Heart left ventricle (tissue), 16 donors: Measurements from ENCODE around the gene ANGPTL7. TPM values are rescaled to one million over a fixed set of nuclear protein-coding genes. Genes with fewer than 3 reads are reported as not detected.

Experiments used
- ATAC-seq, 4 donors: fragments of 200-7000 bp; cut with Tn5 transposase; one replicate each; pipeline ENCODE4 v1.9.1; 2020 to 2022; ENCODE audit warnings: moderate library complexity in 4 of 4, mild to moderate bottlenecking in 3 of 4, moderate number of reproducible peaks in 1 of 4
- DNase-seq, 5 donors: peaks; one replicate each; pipeline ENCODE4 v3.0.0-alpha.2; 2020
- H3K27ac ChIP-seq, 12 donors: fragments of 200-600 bp; sonication (generic) in 4 of 12; one replicate each; pipeline versions ENCODE4 v1.5.0 to v1.8.0; 2016 to 2022; ENCODE audit warnings: mild to moderate bottlenecking in 2 of 12
- H3K27me3 ChIP-seq, 9 donors: fragments of 200-600 bp; sonication (generic) in 2 of 9; one replicate each; pipeline versions ENCODE4 v1.5.1 to v1.8.0; 2016 to 2022; ENCODE audit warnings: mild to moderate bottlenecking in 3 of 9
- H3K36me3 ChIP-seq, 9 donors: fragments of 200-600 bp; sonication (generic) in 2 of 9; one replicate each; pipeline versions ENCODE4 v1.5.0 to v1.8.0; 2018 to 2022; ENCODE audit warnings: mild to moderate bottlenecking in 2 of 9
- H3K4me1 ChIP-seq, 12 donors: fragments of 200-600 bp; sonication (generic) in 4 of 12; one replicate each; pipeline versions ENCODE4 v1.5.0 to v1.8.0; 2016 to 2022; ENCODE audit warnings: mild to moderate bottlenecking in 3 of 12
- H3K4me3 ChIP-seq, 12 donors: fragments of 200-600 bp; sonication (generic) in 4 of 12; one replicate each; pipeline versions ENCODE4 v1.5.0 to v1.8.0; 2017 to 2022; ENCODE audit warnings: mild to moderate bottlenecking in 9 of 12, moderate library complexity in 4 of 12
- H3K9me3 ChIP-seq, 12 donors: fragments of 200-600 bp; sonication (generic) in 4 of 12; one replicate each; pipeline versions ENCODE4 v1.5.0 to v1.8.0; 2016 to 2022; ENCODE audit warnings: mild to moderate bottlenecking in 1 of 12
- POLR2A ChIP-seq, 2 donors: fragments of 450-650 bp; IDR thresholded peaks; one replicate each; pipeline ENCODE4 v1.6.1; 2017; ENCODE audit warnings: antibody characterized with exemption in 2 of 2, mild to moderate bottlenecking in 2 of 2, moderate library complexity in 2 of 2
- WGBS, 4 donors: extraction: QIAGEN DNeasy Blood & Tissue Kit in 2 of 4; methylation state at CpG; one replicate each; pipeline versions ENCODE4 v1.1.5 to v1.1.7; 2013 to 2018; 5-methylcytosine and 5-hydroxymethylcytosine counted together
- intact Hi-C, 10 donors: fragments of 100-400 bp; cut with DNase I; formaldehyde crosslinking; loops; one replicate each; pipeline versions ENCODE4 v1.11.1 to v1.14.2; 2022
- polyA plus RNA-seq, 2 donors: library from polyadenylated mRNA; stranded (reverse); fragments of 200-250 nt; gene quantifications; one replicate each; pipeline ENCODE4 v1.2.3, GENCODE V29; 2013
- total RNA-seq, 9 donors: library from RNA; depleted of rRNA in 2 of 9; stranded (reverse); fragments of >200 nt in 2 of 9; fragmentation: NEBNext Ultra II Directional in 3 of 9; extraction: Animal tissue kit (Norgen Biotek cat#: 25700) in 3 of 9; gene quantifications; one replicate each; pipeline versions ENCODE4 v1.1.0 to v1.2.4, GENCODE V29; 2016 to 2023
- TF ChIP-seq, protein P1 (sequence below), 12 donors: fragments of 200-600 bp; sonication (generic) in 4 of 12; IDR thresholded peaks; one replicate each; pipeline versions ENCODE4 v1.5.0 to v1.8.0; 2018 to 2022; ENCODE audit warnings: antibody characterized with exemption in 12 of 12, mild to moderate bottlenecking in 5 of 12
- donor health status: ischemic (EF 13 %, LVEDD 7.1; RV severe dilation, severe dysfunction).
- donor health status: healthy with polysubstance abuse.
- donor health status: DM: no; HTN: yes; CAD: no.
- donor health status: DM: no; HTN: no; CAD: no.
- donor health status: ischemic (EF 25% LVEDD 6.9; RV normal size, moderate dysfunction).
- donor health status: ischemic (EF 25% LVEDD 5.7; RV mildly dilated, moderate dysfunction).
- donor health status: healthy.
- donor health status: DM: yes; HTN: yes; CAD: no.
- donor health status: ischemic (EF 35%, LVEDD 5.7; RV mildly dilated, moderate dysfunction).
- donor health status: nonischemic (EF 11% LVEDD 7.7; RV severe dilation, severe dysfunction).
- donor health status: DM: yes; HTN: yes; CAD: no.
- donor health status: PGD.
- donor health status: ischemic (EF 29% LVEDD 5.4; RV normal size, mild dysfunction).
- donor health status: nonischemic (EF 23%, LVEDD 6.1; RV moderate dilation, normal function).

Gene ANGPTL7
- total and polyA plus RNA-seq, 11 donors, result 0.15 to 2.6 (median 0.43) TPM; not detected in 1

- ATAC-seq (no peak), DNase-seq (no peak)
- no peak for TF ChIP-seq POLR2A (IDR thresholded peaks at IDR 0.05)
- TF ChIP-seq, protein P1, sequence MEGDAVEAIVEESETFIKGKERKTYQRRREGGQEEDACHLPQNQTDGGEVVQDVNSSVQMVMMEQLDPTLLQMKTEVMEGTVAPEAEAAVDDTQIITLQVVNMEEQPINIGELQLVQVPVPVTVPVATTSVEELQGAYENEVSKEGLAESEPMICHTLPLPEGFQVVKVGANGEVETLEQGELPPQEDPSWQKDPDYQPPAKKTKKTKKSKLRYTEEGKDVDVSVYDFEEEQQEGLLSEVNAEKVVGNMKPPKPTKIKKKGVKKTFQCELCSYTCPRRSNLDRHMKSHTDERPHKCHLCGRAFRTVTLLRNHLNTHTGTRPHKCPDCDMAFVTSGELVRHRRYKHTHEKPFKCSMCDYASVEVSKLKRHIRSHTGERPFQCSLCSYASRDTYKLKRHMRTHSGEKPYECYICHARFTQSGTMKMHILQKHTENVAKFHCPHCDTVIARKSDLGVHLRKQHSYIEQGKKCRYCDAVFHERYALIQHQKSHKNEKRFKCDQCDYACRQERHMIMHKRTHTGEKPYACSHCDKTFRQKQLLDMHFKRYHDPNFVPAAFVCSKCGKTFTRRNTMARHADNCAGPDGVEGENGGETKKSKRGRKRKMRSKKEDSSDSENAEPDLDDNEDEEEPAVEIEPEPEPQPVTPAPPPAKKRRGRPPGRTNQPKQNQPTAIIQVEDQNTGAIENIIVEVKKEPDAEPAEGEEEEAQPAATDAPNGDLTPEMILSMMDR (IDR thresholded peaks at IDR 0.05), result no peak
- no peak overlapping the region for H3K27ac ChIP-seq
- H3K9me3 ChIP-seq, result no peaks in the 10 kb centered on the region
- H3K36me3 ChIP-seq, result peaks cover 0 to 78% (median 35%) of the 10 kb centered on the region in 9 donors
- peaks cover 6 to 45% (median 32%) of the 10 kb centered on the region in 12 donors for H3K4me1 ChIP-seq
- intact Hi-C loops, result no loop called here
- no peak overlapping the region for H3K4me3 ChIP-seq
- no peaks in the 10 kb centered on the region for H3K27me3 ChIP-seq
Observed at GRCh38 chr1:11180342-11180744, 8.8 kb upstream of the ANGPTL7 start.

DNA sequence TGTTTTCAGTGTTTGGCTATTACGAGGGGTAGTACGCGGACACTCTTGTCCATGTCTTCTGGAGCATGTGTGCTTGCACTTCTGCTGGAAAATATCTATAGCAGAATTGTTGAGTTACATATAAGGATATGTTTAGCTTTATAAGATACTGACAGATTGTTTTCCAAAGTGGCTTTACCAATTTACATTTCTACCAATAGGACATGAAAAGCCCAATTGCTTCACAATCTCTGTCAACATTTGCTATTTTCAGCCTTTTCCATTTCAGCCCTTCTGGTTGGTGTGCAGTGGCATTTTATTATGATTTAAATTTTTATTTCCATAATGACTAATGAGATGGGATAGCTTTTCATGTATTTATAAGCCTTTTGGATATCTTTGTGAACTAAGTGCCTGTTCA lies 6.3 kb upstream of the ANGPTL7 start:
- no peak overlapping the region for H3K27ac ChIP-seq
- H3K36me3 ChIP-seq, result peaks cover 0 to 68% (median 33%) of the 10 kb centered on the region in 9 donors
- no peaks in the 10 kb centered on the region for H3K9me3 ChIP-seq
- ATAC-seq (no peak), DNase-seq (no peak)
- intact Hi-C loops, result no loop called here
- H3K27me3 ChIP-seq, result no peaks in the 10 kb centered on the region
- H3K4me3 ChIP-seq, result no peak overlapping the region
- 98 to 99% (median 99%) methylated on average over 3 of the region's 3 CpGs for WGBS, 4 donors
- TF ChIP-seq POLR2A (IDR thresholded peaks at IDR 0.05), result no peak
- TF ChIP-seq, protein P1 (IDR thresholded peaks at IDR 0.05), result no peak
- peaks cover under 1 to 33% (median 17%) of the 10 kb centered on the region in 12 donors for H3K4me1 ChIP-seq

- Histone ChIP-seq H3K27me3 (no peaks in the 10 kb centered on the region), H3K9me3 (no peaks in the 10 kb centered on the region), H3K4me1 (peaks cover 0 to 31% (median 14%) of the 10 kb centered on the region in 12 donors), H3K4me3 (no peak overlapping the region), H3K27ac (no peak overlapping the region), H3K36me3 (peaks cover 0 to 69% (median 41%) of the 10 kb centered on the region in 9 donors)
- TF ChIP-seq POLR2A (IDR thresholded peaks at IDR 0.05), result no peak
- TF ChIP-seq, protein P1 (IDR thresholded peaks at IDR 0.05), result no peak
- DNase-seq, result no peak
- intact Hi-C loops, result no loop called here
- no peak for ATAC-seq
- 79 to 89% (median 84%) methylated on average over 1 of the region's 1 CpG for WGBS, 4 donors
Observed at GRCh38 chr1:11184973-11185372, 4.2 kb upstream of the ANGPTL7 start.

DNA sequence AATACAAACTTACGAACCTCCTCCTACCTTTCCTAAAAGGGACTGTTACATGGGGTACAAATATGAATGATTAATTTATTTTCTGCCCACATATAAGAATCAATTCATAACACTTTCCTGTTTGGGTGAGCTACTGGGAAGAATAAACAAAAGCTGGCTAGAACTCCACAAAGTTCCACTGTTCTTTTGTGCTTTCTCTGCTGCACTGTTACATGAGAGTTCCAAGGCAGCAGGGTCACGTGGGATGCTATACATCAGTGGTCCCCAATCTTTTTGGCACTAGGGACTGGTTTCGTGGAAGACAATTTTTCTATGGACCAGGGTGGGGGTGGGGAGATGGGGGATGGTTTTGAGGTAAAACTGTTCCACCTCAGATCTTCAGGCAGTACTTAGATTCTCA lies 2.2 kb upstream of the ANGPTL7 start:
- Histone ChIP-seq H3K9me3 (no peaks in the 10 kb centered on the region), H3K27ac (no peak overlapping the region), H3K4me1 (peaks cover 0 to 30% (median 14%) of the 10 kb centered on the region in 12 donors), H3K36me3 (peaks cover 0 to 75% (median 50%) of the 10 kb centered on the region in 9 donors), H3K27me3 (no peaks in the 10 kb centered on the region), H3K4me3 (no peak overlapping the region)
- intact Hi-C loops, result no loop called here
- TF ChIP-seq POLR2A (IDR thresholded peaks at IDR 0.05), result no peak
- TF ChIP-seq, protein P1 (IDR thresholded peaks at IDR 0.05), result no peak
- DNase-seq (no peak), ATAC-seq (no peak)
- WGBS, 4 donors, result 90 to 95% (median 91%) methylated on average over 3 of the region's 3 CpGs
